Thoracic aorta (tissue), 2 donors: ENCODE measurements around the gene SPPL2A. TPM values are rescaled to one million over a fixed set of nuclear protein-coding genes. Genes with fewer than 3 reads are reported as not detected.

ENCODE experiments used
- ATAC-seq: fragments of 150-250 bp; one replicate; pipeline ENCODE4 v1.8.0; 2017; ENCODE audit warnings: low read depth; ENCODE audit not compliant: insufficient number of reproducible peaks, low FRiP score
- DNase-seq: peaks from one replicate; pipeline ENCODE4 v3.0.0-alpha.2; 2020; ENCODE audit warnings: low spot score
- H3K27ac ChIP-seq, 2 donors: fragments of 200-600 bp; sonication (generic); 1 replicate in 1 of 2; 2 replicates in 1 of 2; pipeline ENCODE4 v1.5.1; 2016; ENCODE audit warnings: mild to moderate bottlenecking in 2 of 2, moderate library complexity in 2 of 2
- H3K27me3 ChIP-seq: fragments of 200-600 bp; sonication (generic); replicated peaks from 2 replicates; pipeline ENCODE4 v1.6.0; 2016; ENCODE audit warnings: mild to moderate bottlenecking; ENCODE audit not compliant: insufficient read depth
- H3K36me3 ChIP-seq: fragments of 200-600 bp; sonication (generic); one replicate; pipeline ENCODE4 v1.5.1; 2016
- H3K4me1 ChIP-seq, 2 donors: fragments of 200-600 bp; sonication (generic); 1 replicate in 1 of 2; 2 replicates in 1 of 2; pipeline versions ENCODE4 v1.5.1 to v1.6.0; 2016; ENCODE audit warnings: low read depth in 2 of 2, mild to moderate bottlenecking in 1 of 2; ENCODE audit not compliant: control insufficient read depth in 1 of 2
- H3K4me3 ChIP-seq: fragments of 200-600 bp; sonication (generic); 2 replicates; pipeline ENCODE4 v1.5.1; 2016; ENCODE audit warnings: mild to moderate bottlenecking
- H3K9me3 ChIP-seq: fragments of 200-600 bp; sonication (generic); 2 replicates; pipeline ENCODE4 v1.5.1; 2016
- total RNA-seq, 2 donors: library from RNA; depleted of rRNA; stranded (reverse); fragments of >200 nt; gene quantifications; one replicate each; pipeline versions ENCODE4 v1.1.0 to v1.2.3, GENCODE V29; 2016
- TF ChIP-seq, protein P1 (sequence below): fragments of 200-600 bp; sonication (generic); IDR thresholded peaks from one replicate; pipeline ENCODE4 v1.5.1; 2019; ENCODE audit warnings: antibody characterized with exemption

SPPL2A gene
- total RNA-seq, 2 donors from 2014 or later, result 281 to 500 TPM

- no peak for DNase-seq
- ATAC-seq, result no peak
- TF ChIP-seq, protein P1, sequence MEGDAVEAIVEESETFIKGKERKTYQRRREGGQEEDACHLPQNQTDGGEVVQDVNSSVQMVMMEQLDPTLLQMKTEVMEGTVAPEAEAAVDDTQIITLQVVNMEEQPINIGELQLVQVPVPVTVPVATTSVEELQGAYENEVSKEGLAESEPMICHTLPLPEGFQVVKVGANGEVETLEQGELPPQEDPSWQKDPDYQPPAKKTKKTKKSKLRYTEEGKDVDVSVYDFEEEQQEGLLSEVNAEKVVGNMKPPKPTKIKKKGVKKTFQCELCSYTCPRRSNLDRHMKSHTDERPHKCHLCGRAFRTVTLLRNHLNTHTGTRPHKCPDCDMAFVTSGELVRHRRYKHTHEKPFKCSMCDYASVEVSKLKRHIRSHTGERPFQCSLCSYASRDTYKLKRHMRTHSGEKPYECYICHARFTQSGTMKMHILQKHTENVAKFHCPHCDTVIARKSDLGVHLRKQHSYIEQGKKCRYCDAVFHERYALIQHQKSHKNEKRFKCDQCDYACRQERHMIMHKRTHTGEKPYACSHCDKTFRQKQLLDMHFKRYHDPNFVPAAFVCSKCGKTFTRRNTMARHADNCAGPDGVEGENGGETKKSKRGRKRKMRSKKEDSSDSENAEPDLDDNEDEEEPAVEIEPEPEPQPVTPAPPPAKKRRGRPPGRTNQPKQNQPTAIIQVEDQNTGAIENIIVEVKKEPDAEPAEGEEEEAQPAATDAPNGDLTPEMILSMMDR, result no peak
- peak overlapping the region in 1 of 2 donors; percentile 8 for H3K27ac ChIP-seq
- no peaks in the 10 kb centered on the region for H3K36me3 ChIP-seq
- no peaks in the 10 kb centered on the region for H3K9me3 ChIP-seq
- H3K4me3 ChIP-seq, result no peak overlapping the region
- peaks cover 19 to 56% of the 10 kb centered on the region in 2 donors for H3K4me1 ChIP-seq
- no peaks in the 10 kb centered on the region for H3K27me3 ChIP-seq
Measured at GRCh38 chr15:50751394-50751793, 14.1 kb downstream of the SPPL2A start.

- Histone ChIP-seq H3K27ac (peak overlapping the region; percentile 7 to 8), H3K27me3 (no peaks in the 10 kb centered on the region), H3K36me3 (peaks cover 4% of the 10 kb centered on the region), H3K9me3 (no peaks in the 10 kb centered on the region), H3K4me3 (peak overlapping the region; percentile 30), H3K4me1 (peaks cover 19 to 44% of the 10 kb centered on the region in 2 donors)
- TF ChIP-seq, protein P1, result no peak
- ATAC-seq (no peak), DNase-seq (no peak)
Measured at GRCh38 chr15:50750227-50750705, 15.2 kb downstream of the SPPL2A start.

- ATAC-seq, result no peak
- Histone ChIP-seq H3K4me3 (no peak overlapping the region), H3K27me3 (no peaks in the 10 kb centered on the region), H3K36me3 (peaks cover 10% of the 10 kb centered on the region), H3K4me1 (peaks cover 16 to 32% of the 10 kb centered on the region in 2 donors), H3K27ac (no peak overlapping the region), H3K9me3 (no peaks in the 10 kb centered on the region)
- TF ChIP-seq, protein P1, result no peak
- DNase-seq, result no peak
Measured at GRCh38 chr15:50747523-50747922, 18.0 kb downstream of the SPPL2A start.

DNA sequence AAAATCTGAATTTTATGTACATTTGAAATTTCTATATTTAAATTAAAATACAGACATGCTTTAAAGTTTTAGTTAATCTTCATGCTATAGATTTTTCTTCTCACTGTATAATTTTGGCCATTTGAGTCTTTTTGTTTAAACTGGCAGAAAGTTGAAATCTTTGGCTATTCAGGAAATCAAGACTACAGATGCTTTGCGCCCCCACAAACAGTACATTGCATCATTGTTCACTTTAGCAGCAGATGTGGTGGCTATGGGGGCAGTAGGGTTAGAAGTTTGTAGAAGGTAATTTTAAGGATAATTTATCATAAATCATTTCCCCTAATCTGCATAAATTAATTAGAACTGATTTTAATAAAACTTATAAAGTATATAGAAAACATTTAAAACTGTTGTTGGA is 20.9 kb downstream of the SPPL2A start:
- no peaks in the 10 kb centered on the region for H3K27me3 ChIP-seq
- peaks cover 1 to 3% of the 10 kb centered on the region in 2 donors for H3K4me1 ChIP-seq
- DNase-seq (no peak), ATAC-seq (no peak)
- TF ChIP-seq, protein P1, result no peak
- H3K4me3 ChIP-seq, result no peak overlapping the region
- no peak overlapping the region for H3K27ac ChIP-seq
- H3K36me3 ChIP-seq, result peaks cover 15% of the 10 kb centered on the region
- no peaks in the 10 kb centered on the region for H3K9me3 ChIP-seq

DNA sequence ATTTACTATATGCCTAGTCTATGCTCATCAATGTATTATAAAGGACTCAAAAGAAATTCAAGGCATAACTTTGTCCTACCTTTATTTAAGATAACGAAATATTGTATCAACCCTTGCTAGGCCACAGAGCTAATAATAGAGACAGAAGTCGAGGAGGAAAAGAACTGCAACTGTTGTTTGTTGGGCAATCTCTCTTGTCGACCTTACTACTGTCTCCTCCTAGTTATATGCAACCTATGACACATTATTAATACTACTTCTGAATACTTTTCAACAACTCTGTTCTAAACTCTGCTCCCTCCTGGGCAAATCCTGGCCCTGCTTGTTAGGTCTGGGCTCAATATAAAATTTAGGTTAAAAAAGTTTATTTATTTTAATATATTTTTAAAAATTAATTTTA is 24.6 kb downstream of the SPPL2A start:
- peaks cover 33% of the 10 kb centered on the region for H3K36me3 ChIP-seq
- TF ChIP-seq, protein P1, result no peak
- no peak overlapping the region for H3K4me3 ChIP-seq
- ATAC-seq, result no peak
- H3K27ac ChIP-seq, result no peak overlapping the region
- no peaks in the 10 kb centered on the region for H3K9me3 ChIP-seq
- no peaks in the 10 kb centered on the region for H3K4me1 ChIP-seq
- no peaks in the 10 kb centered on the region for H3K27me3 ChIP-seq
- DNase-seq, result no peak
